NCI-H2227 treated with DMSO at 0.1 percent for 48 hours (cell line): ENCODE measurements around the gene WIPF2.
"Not testable (repeated sequence)": the region's sequence is repeated elsewhere in the genome, so short reads cannot be mapped to it uniquely, and the experiment has no call there.

Experiments
- DNase-seq: peaks from one replicate; lab custom pipeline; 2025; lab: John Stamatoyannopoulos, UW

Gene WIPF2

GRCh38 chr17:40192961-40193360 lies 26.1 kb upstream of the WIPF2 start:
- no peak for DNase-seq

- no peak for DNase-seq
Observed at GRCh38 chr17:40194821-40195220, 24.3 kb upstream of the WIPF2 start.

- no peak for DNase-seq
Observed at GRCh38 chr17:40197550-40197949, 21.6 kb upstream of the WIPF2 start.

- not testable (repeated sequence) for DNase-seq
Observed at GRCh38 chr17:40197965-40198456, 21.1 kb upstream of the WIPF2 start.

GRCh38 chr17:40198576-40198975 lies 20.5 kb upstream of the WIPF2 start:
- DNase-seq, result no peak

GRCh38 chr17:40203131-40203530 lies 16.0 kb upstream of the WIPF2 start:
- no peak for DNase-seq

- DNase-seq, result not testable (repeated sequence)
Observed at GRCh38 chr17:40206193-40206592, 12.9 kb upstream of the WIPF2 start.

GRCh38 chr17:40209404-40210093 lies 9.6 kb upstream of the WIPF2 start:
- no peak for DNase-seq

- not testable (repeated sequence) for DNase-seq
Observed at GRCh38 chr17:40213914-40214313, 5.2 kb upstream of the WIPF2 start.

- no peak for DNase-seq
Observed at GRCh38 chr17:40218006-40218739, 931 bp upstream of the WIPF2 start.

- DNase-seq, result peak; percentile 86
Observed at GRCh38 chr17:40219594-40220338, 662 bp downstream of the WIPF2 start.

GRCh38 chr17:40224718-40225550 lies 5.8 kb downstream of the WIPF2 start:
- DNase-seq, result no peak

GRCh38 chr17:40229146-40229545 lies 10.0 kb downstream of the WIPF2 start:
- not testable (repeated sequence) for DNase-seq

- DNase-seq, result no peak
Observed at GRCh38 chr17:40230670-40231069, 11.6 kb downstream of the WIPF2 start.

GRCh38 chr17:40231928-40232327 lies 12.8 kb downstream of the WIPF2 start:
- not testable (repeated sequence) for DNase-seq

- no peak for DNase-seq
Observed at GRCh38 chr17:40241252-40241834, 22.2 kb downstream of the WIPF2 start.

GRCh38 chr17:40242774-40243173 lies 23.7 kb downstream of the WIPF2 start:
- no peak for DNase-seq

GRCh38 chr17:40243761-40244160 lies 24.7 kb downstream of the WIPF2 start:
- no peak for DNase-seq

- no peak for DNase-seq
Observed at GRCh38 chr17:40244255-40244654, 25.2 kb downstream of the WIPF2 start.

GRCh38 chr17:40247926-40248495 lies 28.9 kb downstream of the WIPF2 start:
- DNase-seq, result no peak

GRCh38 chr17:40248507-40248906 lies 29.4 kb downstream of the WIPF2 start:
- no peak for DNase-seq
